Heart left ventricle (tissue), 16 donors: Measurements from ENCODE around the gene NCK2. TPM values are rescaled to one million over a fixed set of nuclear protein-coding genes. Genes with fewer than 3 reads are reported as not detected.
A peak's percentile ranks its signal among the peaks of the same experiment; 100 is the strongest.

Experiments
- ATAC-seq, 4 donors: fragments of 200-7000 bp; cut with Tn5 transposase; one replicate each; pipeline ENCODE4 v1.9.1; 2020 to 2022; ENCODE audit warnings: moderate library complexity in 4 of 4, mild to moderate bottlenecking in 3 of 4, moderate number of reproducible peaks in 1 of 4
- DNase-seq, 5 donors: peaks; one replicate each; pipeline ENCODE4 v3.0.0-alpha.2; 2020
- H3K27ac ChIP-seq, 12 donors: fragments of 200-600 bp; sonication (generic) in 4 of 12; one replicate each; pipeline versions ENCODE4 v1.5.0 to v1.8.0; 2016 to 2022; ENCODE audit warnings: mild to moderate bottlenecking in 2 of 12
- H3K27me3 ChIP-seq, 9 donors: fragments of 200-600 bp; sonication (generic) in 2 of 9; one replicate each; pipeline versions ENCODE4 v1.5.1 to v1.8.0; 2016 to 2022; ENCODE audit warnings: mild to moderate bottlenecking in 3 of 9
- H3K36me3 ChIP-seq, 9 donors: fragments of 200-600 bp; sonication (generic) in 2 of 9; one replicate each; pipeline versions ENCODE4 v1.5.0 to v1.8.0; 2018 to 2022; ENCODE audit warnings: mild to moderate bottlenecking in 2 of 9
- H3K4me1 ChIP-seq, 12 donors: fragments of 200-600 bp; sonication (generic) in 4 of 12; one replicate each; pipeline versions ENCODE4 v1.5.0 to v1.8.0; 2016 to 2022; ENCODE audit warnings: mild to moderate bottlenecking in 3 of 12
- H3K4me3 ChIP-seq, 12 donors: fragments of 200-600 bp; sonication (generic) in 4 of 12; one replicate each; pipeline versions ENCODE4 v1.5.0 to v1.8.0; 2017 to 2022; ENCODE audit warnings: mild to moderate bottlenecking in 9 of 12, moderate library complexity in 4 of 12
- H3K9me3 ChIP-seq, 12 donors: fragments of 200-600 bp; sonication (generic) in 4 of 12; one replicate each; pipeline versions ENCODE4 v1.5.0 to v1.8.0; 2016 to 2022; ENCODE audit warnings: mild to moderate bottlenecking in 1 of 12
- CTCF ChIP-seq, 12 donors: fragments of 200-600 bp; sonication (generic) in 4 of 12; IDR thresholded peaks; one replicate each; pipeline versions ENCODE4 v1.5.0 to v1.8.0; 2018 to 2022; ENCODE audit warnings: antibody characterized with exemption in 12 of 12, mild to moderate bottlenecking in 5 of 12
- POLR2A ChIP-seq, 2 donors: fragments of 450-650 bp; IDR thresholded peaks; one replicate each; pipeline ENCODE4 v1.6.1; 2017; ENCODE audit warnings: antibody characterized with exemption in 2 of 2, mild to moderate bottlenecking in 2 of 2, moderate library complexity in 2 of 2
- WGBS, 4 donors: extraction: QIAGEN DNeasy Blood & Tissue Kit in 2 of 4; methylation state at CpG; one replicate each; pipeline versions ENCODE4 v1.1.5 to v1.1.7; 2013 to 2018; 5-methylcytosine and 5-hydroxymethylcytosine counted together
- intact Hi-C, 10 donors: fragments of 100-400 bp; cut with DNase I; formaldehyde crosslinking; loops; one replicate each; pipeline versions ENCODE4 v1.11.1 to v1.14.2; 2022
- polyA plus RNA-seq, 2 donors: library from polyadenylated mRNA; stranded (reverse); fragments of 200-250 nt; gene quantifications; one replicate each; pipeline ENCODE4 v1.2.3, GENCODE V29; 2013
- total RNA-seq, 9 donors: library from RNA; depleted of rRNA in 2 of 9; stranded (reverse); fragments of >200 nt in 2 of 9; fragmentation: NEBNext Ultra II Directional in 3 of 9; extraction: Animal tissue kit (Norgen Biotek cat#: 25700) in 3 of 9; gene quantifications; one replicate each; pipeline versions ENCODE4 v1.1.0 to v1.2.4, GENCODE V29; 2016 to 2023
- donor health status: ischemic (EF 13 %, LVEDD 7.1; RV severe dilation, severe dysfunction).
- donor health status: healthy with polysubstance abuse.
- donor health status: DM: no; HTN: yes; CAD: no.
- donor health status: DM: no; HTN: no; CAD: no.
- donor health status: ischemic (EF 25% LVEDD 6.9; RV normal size, moderate dysfunction).
- donor health status: ischemic (EF 25% LVEDD 5.7; RV mildly dilated, moderate dysfunction).
- donor health status: healthy.
- donor health status: DM: yes; HTN: yes; CAD: no.
- donor health status: ischemic (EF 35%, LVEDD 5.7; RV mildly dilated, moderate dysfunction).
- donor health status: nonischemic (EF 11% LVEDD 7.7; RV severe dilation, severe dysfunction).
- donor health status: DM: yes; HTN: yes; CAD: no.
- donor health status: PGD.
- donor health status: ischemic (EF 29% LVEDD 5.4; RV normal size, mild dysfunction).
- donor health status: nonischemic (EF 23%, LVEDD 6.1; RV moderate dilation, normal function).

NCK2 gene
- total and polyA plus RNA-seq, 11 donors: 22.6 to 54.2 (median 33.4) TPM

GRCh38 chr2:105875241-105875640, 130.5 kb downstream of the NCK2 start:
- DNase-seq (no peak), ATAC-seq (no peak)
- Histone ChIP-seq H3K36me3 (peaks cover 0 to 17% (median 0%) of the 10 kb centered on the region in 9 donors), H3K9me3 (peaks cover 0 to 8% (median 0%) of the 10 kb centered on the region in 12 donors), H3K27me3 (no peaks in the 10 kb centered on the region), H3K4me3 (no peak overlapping the region), H3K27ac (no peak overlapping the region), H3K4me1 (peaks cover 0 to 56% (median 17%) of the 10 kb centered on the region in 12 donors)
- no peak for TF ChIP-seq CTCF (IDR thresholded peaks at IDR 0.05)
- intact Hi-C loops: loop anchor here in 1 of 10 donors (10.0 kb wide), 1 partner anchor 130 kb away; the partner anchor contains the start of gene NCK2
- WGBS, 4 donors: 74 to 86% (median 81%) methylated on average over 4 to 7 of the region's 7 CpGs

- WGBS, 4 donors: 94 to 96% (median 96%) methylated on average over 4 of the region's 4 CpGs
Observed at GRCh38 chr2:105876191-105876590, 131.5 kb downstream of the NCK2 start.

GRCh38 chr2:105877945-105878344, 133.2 kb downstream of the NCK2 start:
- H3K4me1 ChIP-seq: peaks cover 0 to 45% (median 14%) of the 10 kb centered on the region in 12 donors
- peaks cover 0 to 8% (median 0%) of the 10 kb centered on the region in 12 donors for H3K9me3 ChIP-seq
- WGBS, 4 donors: 42 to 74% (median 57%) methylated on average over 2 of the region's 2 CpGs
- DNase-seq: no peak
- H3K36me3 ChIP-seq: peaks cover 0 to 34% (median 13%) of the 10 kb centered on the region in 9 donors
- H3K27me3 ChIP-seq: no peaks in the 10 kb centered on the region
- ATAC-seq: peak in 1 of 4 donors; percentile 23
- TF ChIP-seq CTCF (IDR thresholded peaks at IDR 0.05) (no peak), POLR2A (IDR thresholded peaks at IDR 0.05) (no peak)
- H3K27ac ChIP-seq: no peak overlapping the region
- H3K4me3 ChIP-seq: no peak overlapping the region
- intact Hi-C loops: loop anchor here in 1 of 10 donors (10.0 kb wide), 1 partner anchor 133 kb away; the partner anchor contains the start of gene NCK2

More at GRCh38 chr2:105876191-105876590, 131.5 kb downstream of the NCK2 start:
- H3K36me3 ChIP-seq: peaks cover 0 to 19% (median 0%) of the 10 kb centered on the region in 9 donors
- DNase-seq (no peak), ATAC-seq (no peak)
- intact Hi-C loops: loop anchor here in 1 of 10 donors (10.0 kb wide), 1 partner anchor 131 kb away; the partner anchor contains the start of gene NCK2
- H3K4me1 ChIP-seq: peaks cover 0 to 56% (median 17%) of the 10 kb centered on the region in 12 donors
- no peak overlapping the region for H3K4me3 ChIP-seq
- H3K9me3 ChIP-seq: peaks cover 0 to 8% (median 0%) of the 10 kb centered on the region in 12 donors
- no peak for TF ChIP-seq CTCF (IDR thresholded peaks at IDR 0.05)
- no peak for TF ChIP-seq POLR2A (IDR thresholded peaks at IDR 0.05)
- H3K27ac ChIP-seq: no peak overlapping the region
- H3K27me3 ChIP-seq: no peaks in the 10 kb centered on the region

GRCh38 chr2:105879106-105879802, 134.5 kb downstream of the NCK2 start:
- peaks cover 0 to 8% (median 0%) of the 10 kb centered on the region in 12 donors for H3K9me3 ChIP-seq
- H3K4me1 ChIP-seq: peaks cover 0 to 47% (median 21%) of the 10 kb centered on the region in 12 donors
- 84 to 88% (median 86%) methylated on average over 15 of the region's 15 CpGs for WGBS, 4 donors
- no peaks in the 10 kb centered on the region for H3K27me3 ChIP-seq
- intact Hi-C loops: loop anchor here in 1 of 10 donors (10.0 kb wide), 1 partner anchor 134 kb away; the partner anchor contains the start of gene NCK2
- DNase-seq: no peak
- H3K36me3 ChIP-seq: peaks cover 0 to 34% (median 13%) of the 10 kb centered on the region in 9 donors
- no peak overlapping the region for H3K27ac ChIP-seq
- ATAC-seq: no peak
- TF ChIP-seq POLR2A (IDR thresholded peaks at IDR 0.05) (no peak), CTCF (IDR thresholded peaks at IDR 0.05) (no peak)
- H3K4me3 ChIP-seq: no peak overlapping the region
